AG08395 (cell line): Measurements from ENCODE around the gene C11orf24.
"Not testable (repeated sequence)": the region's sequence is repeated elsewhere in the genome, so short reads cannot be mapped to it uniquely, and the experiment has no call there.

Experiments
- DNase-seq: peaks from one replicate; pipeline ENCODE4 v3.0.0; 2012; ENCODE audit warnings: mixed read lengths, low spot score

Gene C11orf24

DNA sequence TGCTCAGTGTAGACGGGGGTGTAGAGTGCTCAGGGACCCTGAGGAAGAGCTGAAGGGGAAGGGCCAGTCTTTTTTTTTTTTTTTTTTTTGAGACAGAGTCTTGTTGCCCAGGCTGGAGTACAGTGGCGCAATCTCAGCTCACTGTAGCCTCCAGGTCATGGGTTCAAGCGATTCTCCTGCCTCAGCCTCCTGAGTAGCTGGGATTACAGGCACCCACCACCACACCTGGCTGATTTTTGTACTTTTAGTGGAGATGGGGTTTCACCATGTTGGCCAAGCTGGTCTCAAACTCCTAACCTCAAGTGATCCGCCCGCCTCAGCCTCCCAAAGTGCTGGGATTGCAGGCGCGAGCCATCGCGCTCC is 27.7 kb upstream of the C11orf24 start:
- DNase-seq, result not testable (repeated sequence)

DNA sequence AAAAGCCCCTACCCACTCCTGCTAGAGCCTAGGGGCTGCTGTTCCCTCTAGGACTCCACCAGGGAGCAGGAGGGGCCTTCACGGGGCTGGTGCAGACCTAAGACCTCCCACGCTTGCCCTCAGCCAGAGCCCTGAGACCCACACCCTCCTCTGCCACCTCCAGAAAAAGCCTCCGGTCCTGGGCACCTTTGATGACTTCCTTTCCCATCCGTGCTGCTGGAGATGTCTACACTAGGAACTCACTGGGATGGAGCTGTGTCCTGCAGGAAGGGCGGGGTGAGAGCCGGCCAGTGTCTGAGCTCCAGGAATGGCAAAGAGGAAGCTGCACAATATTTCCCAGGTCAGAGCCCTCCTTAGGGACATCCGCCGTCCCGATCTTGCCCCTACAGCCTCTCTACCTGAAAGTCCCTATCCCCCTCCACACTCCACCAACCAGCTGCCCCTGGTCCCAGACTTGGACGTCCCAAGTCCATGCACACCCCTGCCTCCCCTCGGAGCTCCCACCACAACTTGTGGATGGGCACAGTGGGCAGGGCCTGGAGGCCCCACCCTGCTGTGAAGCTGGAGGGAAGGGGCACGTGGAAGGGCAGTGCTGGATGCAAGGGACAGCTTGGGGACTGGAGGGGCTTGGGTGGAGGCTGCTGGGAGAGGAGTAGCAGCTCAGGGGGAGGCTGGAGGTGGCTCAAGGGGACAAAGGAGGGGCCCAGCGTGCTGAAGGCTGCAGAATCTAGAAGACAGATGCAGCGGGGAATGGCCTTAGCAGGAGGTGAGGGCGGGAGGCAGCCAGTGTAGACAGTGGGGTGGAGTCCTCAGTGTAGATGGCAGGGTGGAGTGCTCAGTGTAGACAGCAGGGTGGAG is 27.1 kb upstream of the C11orf24 start:
- DNase-seq, result no peak

DNA sequence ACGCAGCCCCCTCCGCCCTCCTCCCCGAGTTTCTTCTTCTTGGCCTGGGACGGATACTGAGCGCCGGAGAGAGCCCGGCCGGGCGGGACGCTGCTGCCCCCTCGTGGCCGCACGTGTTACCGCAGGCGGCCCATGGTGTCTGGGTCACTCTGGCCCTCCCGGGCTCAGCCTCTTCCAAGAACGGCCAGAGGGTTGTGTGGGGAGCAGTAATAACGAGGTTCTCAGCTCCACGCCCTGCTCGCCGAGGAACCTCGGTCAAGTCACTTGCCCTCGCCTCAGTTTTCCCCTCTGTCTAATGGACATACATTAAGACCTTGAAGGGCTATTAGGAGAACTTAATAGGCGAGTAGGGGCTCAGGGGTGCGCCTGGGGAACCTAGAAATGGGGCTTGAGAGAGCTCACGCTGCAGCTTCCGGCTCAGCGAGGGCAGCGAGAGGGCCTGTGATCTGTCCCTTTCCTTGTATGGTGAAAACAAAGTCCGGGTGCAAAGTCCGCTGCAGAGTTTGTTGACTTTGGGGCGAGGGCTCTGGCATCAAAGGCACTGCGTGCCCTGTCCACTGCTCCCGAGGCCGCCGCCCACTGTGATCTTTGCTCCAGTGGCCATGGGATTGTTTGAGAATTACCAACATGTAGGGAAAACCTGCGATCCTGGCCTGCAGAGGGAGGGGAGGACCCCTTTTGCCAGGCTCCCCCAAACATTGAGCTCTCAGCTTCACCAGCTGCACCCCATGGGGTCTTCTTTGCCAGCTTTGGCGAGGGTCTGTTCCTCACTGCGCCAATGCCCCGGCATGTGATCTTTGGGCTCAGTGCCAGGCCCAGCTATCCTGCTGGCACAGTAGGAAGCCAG is 26.3 kb upstream of the C11orf24 start:
- DNase-seq, result peak; percentile 87

DNA sequence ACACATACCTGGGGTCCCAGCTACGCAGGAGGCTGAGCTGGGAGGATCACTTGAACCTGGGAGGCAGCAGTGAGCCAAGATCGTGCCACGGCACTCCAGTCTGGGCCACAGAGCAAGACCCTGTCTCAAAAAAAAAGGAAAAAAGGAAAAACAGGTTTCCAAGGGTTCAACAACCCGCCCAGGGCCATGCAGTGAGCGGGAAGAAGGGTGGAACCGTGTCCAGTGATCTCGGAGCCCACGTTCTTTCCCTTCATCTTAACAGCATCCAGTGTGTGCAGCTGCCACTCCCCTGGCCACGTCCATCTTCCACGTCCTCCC is 25.7 kb upstream of the C11orf24 start:
- DNase-seq, result no peak

DNA sequence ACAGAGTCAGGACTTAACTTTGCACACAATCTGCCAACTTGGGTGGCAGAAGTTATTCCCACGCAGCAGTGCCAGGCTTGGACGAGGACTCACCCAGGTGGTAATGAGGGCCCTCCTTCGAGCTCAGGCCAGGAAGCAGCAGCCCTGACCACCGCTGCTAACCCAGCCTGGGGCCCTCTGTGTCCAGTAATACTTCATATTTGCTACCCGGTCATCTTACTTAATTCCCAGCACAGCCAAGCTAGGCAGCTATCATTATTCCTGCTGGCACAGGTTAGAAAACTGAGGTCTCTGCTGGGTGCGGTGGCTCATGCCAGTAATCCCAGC is 25.2 kb upstream of the C11orf24 start:
- DNase-seq, result no peak

DNA sequence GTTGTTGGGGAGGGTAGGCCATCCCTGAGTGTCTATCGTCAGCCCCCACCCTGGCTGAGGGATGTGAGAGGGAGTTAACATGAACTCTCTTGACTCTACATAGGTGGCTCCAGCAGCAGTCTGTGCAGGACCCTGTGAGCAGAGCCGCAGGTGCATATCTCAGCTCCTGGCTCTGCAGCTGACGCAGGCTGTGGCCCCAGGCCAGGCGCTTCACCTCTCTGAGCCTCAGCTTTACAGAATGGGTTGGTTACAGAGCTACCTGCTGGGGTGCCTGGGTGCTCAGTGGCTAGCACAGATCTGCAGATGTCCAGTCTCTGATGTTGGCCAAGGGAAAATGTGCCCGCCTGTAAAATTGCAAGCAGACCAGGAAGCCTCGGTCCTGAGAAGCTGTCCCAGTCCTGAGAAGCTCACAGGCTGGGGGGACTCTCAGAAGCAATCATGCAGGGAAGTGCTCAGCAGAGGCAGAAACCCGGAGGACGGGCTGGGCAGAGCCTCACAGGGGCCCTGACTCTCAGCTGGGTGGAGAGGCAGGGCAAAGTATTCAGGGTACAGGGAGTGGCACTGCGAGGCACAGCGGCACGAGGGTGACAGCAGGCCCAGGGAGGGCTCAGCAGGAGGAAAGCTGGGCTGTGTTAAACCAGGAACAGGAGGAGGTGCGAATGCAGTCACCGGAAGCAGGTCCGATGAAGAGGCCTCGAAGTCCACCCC is 24.7 kb upstream of the C11orf24 start:
- DNase-seq, result no peak

DNA sequence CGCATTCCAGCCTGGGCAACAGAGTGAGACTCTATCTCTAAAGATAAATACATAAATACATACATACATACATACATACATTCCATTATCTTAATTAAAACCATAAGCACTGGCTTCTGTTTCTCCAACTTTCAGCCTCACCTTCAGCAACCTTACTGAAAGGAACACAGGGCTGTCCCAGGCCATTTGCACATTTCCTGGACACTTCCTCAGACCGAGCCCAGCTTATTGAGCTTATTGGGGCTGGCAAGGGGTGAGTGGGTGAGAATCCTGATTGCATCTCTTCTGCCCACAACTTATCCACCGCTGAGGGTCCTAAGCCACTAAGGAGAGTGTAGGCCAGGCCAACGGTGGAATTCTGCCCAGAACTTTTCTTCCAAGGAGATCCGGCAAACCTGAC is 24.2 kb upstream of the C11orf24 start:
- no peak for DNase-seq

DNA sequence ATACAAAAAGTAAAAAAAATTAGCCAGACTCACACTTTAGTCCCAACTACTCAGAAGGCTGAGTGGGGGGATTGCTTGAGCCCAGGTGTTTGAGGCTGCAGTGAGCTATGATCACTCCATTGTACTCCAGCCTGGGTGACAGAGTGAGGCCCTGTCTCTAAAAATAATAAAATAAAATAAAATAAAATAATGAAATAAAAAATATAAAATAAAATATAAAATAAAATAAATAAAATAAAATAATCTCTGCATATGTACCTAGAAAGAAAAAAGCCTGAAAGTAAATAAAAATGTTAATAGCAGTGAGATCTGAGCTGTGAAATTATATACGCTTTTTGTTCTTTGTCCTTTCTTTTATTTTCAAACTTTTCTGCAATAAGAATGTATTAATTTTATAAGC is 23.5 kb upstream of the C11orf24 start:
- DNase-seq, result no peak

DNA sequence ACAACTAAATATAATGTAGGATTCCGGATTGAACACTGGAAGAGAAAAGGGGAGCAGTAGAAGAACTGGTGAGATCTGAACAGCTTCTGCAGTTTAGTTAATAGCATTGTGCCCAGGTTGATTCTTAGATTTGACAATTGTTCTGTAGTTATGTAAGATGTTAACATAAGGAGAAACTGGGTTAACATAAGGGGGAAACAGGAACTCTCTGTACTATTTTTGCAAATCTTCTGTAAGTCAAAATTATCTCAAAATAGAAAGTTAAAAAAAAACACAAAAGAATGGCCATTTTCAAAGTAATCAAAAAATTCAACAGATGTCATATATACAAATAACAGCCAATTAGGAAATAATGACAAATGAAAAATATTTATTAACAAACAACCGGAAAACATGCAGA is 21.9 kb upstream of the C11orf24 start:
- no peak for DNase-seq

DNA sequence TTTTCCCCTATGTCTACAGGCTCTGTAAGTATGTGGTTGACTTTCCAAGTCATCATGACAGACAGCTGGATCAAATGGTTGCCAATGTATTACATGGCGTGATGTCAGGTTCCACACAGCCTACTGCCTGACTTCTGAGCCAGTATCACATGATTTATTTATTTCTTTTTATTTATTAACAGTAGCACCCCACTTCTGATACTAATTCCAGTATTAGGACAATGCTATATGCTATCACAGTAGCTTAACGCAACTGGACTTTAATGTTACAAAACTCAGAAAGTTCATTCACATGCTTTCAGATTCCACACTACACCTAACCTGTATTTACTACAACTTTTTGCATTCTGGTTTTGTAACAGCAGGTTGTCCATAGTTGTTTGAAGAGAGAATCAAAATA is 17.7 kb upstream of the C11orf24 start:
- DNase-seq, result no peak

DNA sequence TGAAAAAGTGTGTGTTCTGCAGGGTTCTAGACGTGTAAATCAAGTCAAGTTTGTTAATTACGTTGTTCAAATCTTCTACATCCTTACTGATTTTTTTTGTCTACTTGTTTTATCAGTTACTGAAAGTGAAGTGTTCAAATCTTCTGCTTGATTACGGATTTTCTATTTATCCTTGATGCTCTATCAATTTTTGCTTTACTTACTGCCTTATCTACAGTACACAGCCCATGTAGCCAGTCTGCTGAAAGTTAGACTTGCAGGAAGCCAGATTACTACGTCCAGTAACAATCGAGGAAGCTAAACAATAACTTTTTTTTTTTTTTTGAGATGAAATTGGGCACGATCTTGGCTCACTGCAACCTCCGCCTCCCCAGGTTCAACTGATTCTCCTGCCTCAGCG is 15.6 kb upstream of the C11orf24 start:
- no peak for DNase-seq

DNA sequence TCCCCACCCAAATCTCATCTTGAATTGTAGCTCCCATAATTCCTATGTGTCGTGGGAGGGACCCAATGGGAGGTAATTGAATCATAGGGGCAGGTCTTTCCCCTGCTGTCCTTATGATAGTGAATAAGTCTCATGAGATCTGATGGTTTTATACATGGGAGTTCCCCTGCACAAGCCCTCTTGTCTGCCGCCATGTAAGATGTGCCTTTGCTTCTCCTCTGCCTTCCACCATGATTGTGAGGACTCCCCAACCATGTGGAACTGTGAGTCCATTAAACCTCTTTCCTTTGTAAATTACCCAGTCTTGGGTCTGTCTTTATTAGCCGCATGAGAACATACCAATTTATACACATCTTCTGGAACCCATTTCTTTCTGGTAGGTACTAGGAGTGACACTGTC is 12.8 kb upstream of the C11orf24 start:
- not testable (repeated sequence) for DNase-seq

DNA sequence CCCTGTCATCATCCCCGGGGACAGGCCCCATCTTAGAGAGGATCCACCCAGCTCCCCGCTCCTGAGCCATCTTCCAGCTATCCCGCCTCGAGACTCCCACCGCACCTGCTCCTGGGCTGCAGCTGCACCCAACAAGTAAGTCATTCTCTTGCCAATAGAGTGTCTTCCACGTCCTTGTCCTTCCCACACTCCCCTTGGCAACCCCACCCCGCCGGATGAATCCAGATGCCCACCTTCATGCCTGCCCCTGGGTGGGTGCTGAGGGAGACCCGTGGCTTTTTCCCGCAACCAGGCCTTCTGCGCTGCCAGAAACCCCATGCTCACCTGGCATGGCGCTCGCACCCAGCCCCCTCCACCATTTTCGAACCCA is 11.1 kb upstream of the C11orf24 start:
- no peak for DNase-seq

DNA sequence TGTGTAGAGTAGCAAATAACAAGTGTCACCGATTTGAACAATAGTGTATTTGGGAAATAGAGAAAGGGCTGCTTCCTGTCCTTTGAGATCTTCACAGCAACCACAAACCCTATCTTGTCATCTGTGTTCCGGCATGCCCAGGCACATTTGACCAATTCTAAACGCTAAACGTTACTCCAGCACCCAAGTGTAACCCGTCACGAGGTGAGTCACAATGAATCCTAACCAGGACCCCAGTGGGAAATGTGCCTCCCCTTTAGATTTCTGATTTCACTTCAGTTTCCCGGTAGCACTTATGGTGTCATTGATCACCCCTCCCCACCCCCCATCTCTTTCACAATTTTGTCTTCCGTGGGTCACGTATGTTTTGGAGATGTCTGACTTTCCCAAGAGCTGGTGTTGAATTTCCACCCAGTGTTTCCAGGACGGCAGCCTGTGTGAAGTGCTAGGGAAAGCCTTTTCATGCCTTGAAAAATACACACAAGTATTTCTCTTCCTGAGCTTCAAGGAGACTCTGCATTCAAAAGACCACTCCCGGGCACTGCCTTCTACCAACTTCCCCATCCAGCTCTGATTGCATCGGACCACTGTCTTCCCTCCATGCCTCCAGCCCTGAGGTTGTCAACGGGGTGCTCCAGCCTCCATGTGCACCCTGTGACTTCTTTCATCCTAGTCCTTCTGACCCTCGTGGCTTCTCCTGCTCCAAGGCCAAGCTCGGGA is 10.5 kb upstream of the C11orf24 start:
- DNase-seq, result no peak

DNA sequence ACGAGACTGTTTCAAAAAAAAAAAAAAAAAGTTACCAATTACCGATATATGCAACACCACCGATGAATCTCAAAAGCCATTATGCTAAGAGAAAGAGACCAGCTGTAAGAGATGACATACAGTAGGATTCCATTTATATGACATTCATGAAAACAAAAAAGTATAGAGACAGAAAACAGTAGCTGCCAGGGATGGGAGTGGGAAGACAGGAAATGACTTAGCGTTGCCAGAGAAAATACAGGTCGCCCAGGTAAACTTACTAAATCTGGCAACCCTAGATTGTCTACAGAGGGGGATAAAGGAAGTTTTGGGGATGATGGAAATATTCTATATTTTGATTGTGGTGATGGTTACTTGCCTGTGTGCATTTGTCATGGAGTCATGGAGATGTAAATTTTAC is 7.9 kb upstream of the C11orf24 start:
- no peak for DNase-seq

DNA sequence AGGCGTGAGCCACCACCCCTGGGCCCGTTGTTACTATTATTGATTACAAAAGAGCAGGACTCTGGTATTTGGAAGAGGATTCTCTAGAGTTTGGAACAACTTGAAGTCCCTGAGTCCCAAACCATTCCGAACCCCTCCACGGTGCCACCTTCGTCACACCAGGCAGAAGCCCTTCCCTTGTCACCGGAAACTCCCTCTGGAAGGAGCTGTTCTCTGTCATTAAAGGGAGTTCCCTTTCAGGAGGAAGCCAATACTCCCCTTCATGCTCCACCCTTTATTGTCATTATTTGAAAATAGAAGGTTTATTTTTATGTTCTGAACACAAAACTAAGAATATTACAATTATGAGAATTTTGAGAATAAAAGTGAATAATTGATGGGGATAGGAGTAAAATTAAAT is 5.1 kb upstream of the C11orf24 start:
- no peak for DNase-seq

DNA sequence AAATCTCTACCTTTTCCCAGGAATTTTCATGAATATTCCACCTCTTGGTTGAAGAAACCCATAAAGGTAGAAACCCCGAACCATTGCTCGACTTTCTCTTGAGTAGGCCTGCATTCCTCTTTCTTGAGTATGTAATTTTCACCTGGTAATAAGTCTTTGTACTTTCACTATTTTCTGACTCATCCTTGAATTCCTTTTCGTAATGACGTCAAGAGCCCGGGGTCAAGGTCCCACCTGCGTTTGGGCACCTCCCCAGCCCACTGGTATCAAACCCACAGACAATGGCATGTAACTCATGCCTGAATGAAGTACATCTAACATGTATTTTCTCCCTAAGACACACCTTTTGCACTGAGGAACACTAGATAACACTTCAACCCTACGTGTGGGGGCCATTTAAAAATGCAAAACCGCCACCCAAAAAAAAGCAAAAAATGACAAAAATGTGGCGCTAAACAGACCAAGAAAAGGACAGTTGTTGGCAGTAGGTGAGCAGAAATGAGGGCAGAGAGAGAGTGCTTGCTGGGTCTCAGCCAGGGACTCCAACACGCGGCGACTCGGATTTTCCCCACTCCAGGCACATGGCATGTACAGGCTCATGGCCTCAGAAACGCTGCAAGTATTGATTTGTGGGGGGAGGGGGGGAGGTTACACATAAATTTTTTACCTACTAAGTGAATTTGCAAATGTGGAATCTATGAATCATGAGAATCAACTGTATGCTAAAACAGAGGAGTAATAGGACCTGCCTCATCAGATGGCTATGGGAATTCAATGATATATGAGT is 4.1 kb upstream of the C11orf24 start:
- DNase-seq, result no peak

DNA sequence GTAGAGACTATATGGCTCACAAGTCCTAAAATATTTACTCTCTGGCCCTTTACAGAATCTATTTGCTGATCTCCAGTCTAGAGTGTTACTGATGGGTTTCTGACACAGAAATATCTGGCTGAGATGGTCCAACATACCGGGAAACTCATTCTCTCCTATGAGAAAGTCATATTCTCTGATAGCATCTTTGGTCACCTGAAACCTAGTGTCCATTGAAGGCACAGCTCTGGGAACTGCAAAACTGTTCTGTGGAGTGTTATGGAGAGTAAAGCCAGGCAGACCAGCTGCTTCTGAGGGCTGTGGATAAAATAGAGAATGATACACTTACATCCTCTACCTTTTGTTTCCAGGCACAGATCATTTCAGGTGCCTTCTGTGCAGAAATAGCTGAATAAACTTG is 2.5 kb upstream of the C11orf24 start:
- DNase-seq, result no peak

DNA sequence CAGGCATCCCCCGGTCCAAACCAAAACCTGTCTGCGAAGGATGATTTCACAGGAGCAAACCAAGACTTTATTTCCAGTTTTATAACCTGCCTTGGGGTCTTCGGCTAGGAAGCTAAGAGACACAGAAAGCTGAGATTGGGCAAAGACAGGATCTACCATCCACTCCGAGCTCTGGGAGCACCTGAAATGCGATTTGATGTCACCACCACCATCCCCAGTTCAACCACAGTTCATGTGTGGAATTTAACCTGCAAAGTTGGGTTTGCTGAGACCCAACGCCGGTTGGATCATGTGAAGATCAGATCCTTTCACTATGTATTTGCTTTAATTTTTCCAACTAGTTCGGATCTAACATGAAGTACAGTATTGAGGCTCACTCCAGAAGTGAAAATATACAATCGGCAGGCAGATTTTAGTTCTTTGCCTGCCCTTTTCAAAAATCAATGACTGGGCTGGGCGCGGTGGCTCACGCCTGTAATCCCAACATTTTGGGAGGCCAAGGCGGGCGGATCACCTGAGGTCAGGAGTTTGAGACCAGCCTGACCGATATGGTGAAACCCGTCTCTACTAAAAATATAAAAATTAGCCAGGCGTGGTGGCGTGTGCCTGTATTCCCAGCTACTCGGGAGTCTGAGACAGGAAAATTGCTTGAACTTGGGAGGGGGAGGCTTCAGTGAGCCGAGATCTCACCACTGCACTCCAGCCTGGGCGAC is 1.4 kb upstream of the C11orf24 start:
- DNase-seq, result no peak

DNA sequence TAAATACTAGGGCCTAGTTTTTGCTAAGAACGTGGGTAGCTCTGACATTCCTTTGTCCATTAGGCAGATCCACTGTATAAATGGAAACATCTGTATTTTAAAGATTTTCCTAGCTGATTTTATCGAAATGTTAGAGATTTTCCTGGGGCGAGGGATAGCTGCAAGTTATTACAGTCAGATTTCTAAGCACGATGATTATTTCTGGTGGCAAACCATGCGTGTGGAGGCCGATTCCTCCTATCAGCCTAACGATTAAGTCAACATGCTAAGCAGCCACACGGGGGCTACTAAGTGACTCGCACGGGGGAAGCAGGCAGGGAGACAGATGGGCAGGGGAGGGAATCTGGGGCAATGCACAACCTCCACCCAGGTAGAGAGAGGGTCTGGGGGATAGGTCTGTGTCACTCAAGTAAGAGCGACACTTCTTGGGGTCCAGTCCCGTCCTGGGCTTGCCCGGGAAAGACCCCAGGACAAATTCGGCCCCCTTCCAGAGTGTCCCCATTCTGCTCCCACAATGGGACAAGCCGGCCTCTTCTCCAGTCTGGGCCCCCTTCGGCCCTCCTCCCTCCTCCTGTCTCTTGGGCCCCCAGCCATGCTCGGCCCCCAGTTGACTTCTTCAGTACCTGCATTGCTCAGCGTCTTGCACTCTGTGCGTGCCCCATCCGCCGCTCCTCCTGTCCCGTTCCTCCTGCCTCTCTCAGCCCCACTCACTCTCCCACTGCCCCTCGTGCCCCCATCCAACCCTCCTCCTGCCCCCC is 571 bp downstream of the C11orf24 start:
- peak; percentile 86 for DNase-seq
